GM12878 (cell line): ENCODE data around the gene PSMD11. TPM values are rescaled to one million over a fixed set of nuclear protein-coding genes. Genes with fewer than 3 reads are reported as not detected.

Source experiments
- BMI1 ChIP-seq: fragments of 450-650 bp; IDR thresholded peaks from 2 replicates; pipeline ENCODE4 v1.6.1; 2016; ENCODE audit warnings: mild to moderate bottlenecking, moderate library complexity, borderline replicate concordance
- CBX3 ChIP-seq: fragments of 200-600 bp; sonication (generic); IDR thresholded peaks from 2 replicates; pipeline ENCODE4 v1.6.1; 2016; ENCODE audit warnings: low read depth, borderline replicate concordance
- EP300 ChIP-seq, 2 experiments: fragments of 150-350 bp in 1 of 2; IDR thresholded peaks; 2 replicates each; pipeline ENCODE4 v1.6.1; 2011 to 2012; ENCODE audit warnings: low read depth in 2 of 2, low read length in 2 of 2, borderline replicate concordance in 1 of 2, improper control_type of control experiment in 1 of 2, inconsistent platforms in 1 of 2; ENCODE audit not compliant: control insufficient read depth in 1 of 2
- FOXM1 ChIP-seq: IDR thresholded peaks from 2 replicates; pipeline ENCODE4 v1.6.1; 2012; ENCODE audit warnings: low read depth, mild to moderate bottlenecking, inconsistent platforms, low read length, moderate library complexity
- JUND ChIP-seq: IDR thresholded peaks from 2 replicates; pipeline ENCODE4 v1.6.1; 2012; ENCODE audit warnings: low read depth, mild to moderate bottlenecking, low read length, improper control_type of control experiment, moderate library complexity
- LARP7 ChIP-seq: fragments of 450-650 bp; IDR thresholded peaks from 2 replicates; pipeline ENCODE4 v1.6.1; 2017; ENCODE audit warnings: mild to moderate bottlenecking
- MAX ChIP-seq: IDR thresholded peaks from 2 replicates; pipeline ENCODE4 v1.6.1; 2012; ENCODE audit warnings: low read depth, low read length, improper control_type of control experiment
- NFIC ChIP-seq: IDR thresholded peaks from 2 replicates; pipeline ENCODE4 v1.6.1; 2012; ENCODE audit warnings: low read depth, mild to moderate bottlenecking, inconsistent platforms, low read length, moderate library complexity
- PML ChIP-seq: IDR thresholded peaks from 2 replicates; pipeline ENCODE4 v1.6.1; 2012; ENCODE audit warnings: low read length, inconsistent platforms
- POU2F2 ChIP-seq: IDR thresholded peaks from 3 replicates; pipeline ENCODE4 v1.6.1; 2011; ENCODE audit warnings: low read depth, mild to moderate bottlenecking, low read length, borderline replicate concordance
- RAD51 ChIP-seq: fragments of 450-650 bp; IDR thresholded peaks from 2 replicates; pipeline ENCODE4 v1.6.1; 2016; ENCODE audit warnings: moderate library complexity, mild to moderate bottlenecking, inconsistent platforms
- RUNX3 ChIP-seq: IDR thresholded peaks from 2 replicates; pipeline ENCODE4 v1.6.1; 2012; ENCODE audit warnings: low read length, inconsistent platforms
- SMC3 ChIP-seq: IDR thresholded peaks from 2 replicates; pipeline ENCODE4 v1.6.1; 2011; ENCODE audit warnings: low read length, improper control_type of control experiment, borderline replicate concordance
- TARDBP ChIP-seq: IDR thresholded peaks from 2 replicates; pipeline ENCODE4 v1.6.1; 2016; ENCODE audit warnings: borderline replicate concordance
- TCF12 ChIP-seq: IDR thresholded peaks from 2 replicates; pipeline ENCODE4 v1.6.1; 2011; ENCODE audit warnings: low read depth, mild to moderate bottlenecking, low read length
- ZNF217 ChIP-seq: fragments of 450-650 bp; IDR thresholded peaks from 2 replicates; pipeline ENCODE4 v1.6.1; 2017; ENCODE audit warnings: antibody characterized with exemption, mild to moderate bottlenecking
- ZNF24 ChIP-seq: fragments of 450-650 bp; IDR thresholded peaks from 2 replicates; pipeline ENCODE4 v1.6.1; 2017; ENCODE audit warnings: antibody characterized with exemption, mild to moderate bottlenecking
- polyA plus RNA-seq, 11 experiments: library from polyadenylated mRNA; depleted of rRNA in 4 of 11; unstranded in 6 of 11; stranded (reverse) in 5 of 11; fragments of >200 nt; fragmentation: Nextera tagmentation in 4 of 11; fragmentation: Illumina TruSeq in 1 of 11; extraction: Ambion mirVana in 4 of 11; extraction: Trizol in 1 of 11; gene quantifications; 1 replicate in 1 of 11; 2 replicates in 10 of 11; pipeline versions ENCODE4 v1.2.1 to v1.2.3, GENCODE V29; 2011 to 2016; ENCODE audit warnings: inconsistent platforms in 2 of 11, missing spikeins in 2 of 11, low read depth in 1 of 11
- total RNA-seq, 4 experiments: library from RNA; depleted of rRNA in 3 of 4; stranded (reverse); fragments of >200 nt in 3 of 4; fragmentation: Illumina TruSeq in 1 of 4; extraction: Trizol in 1 of 4; gene quantifications; 2 replicates each; pipeline versions ENCODE4 v1.2.1 to v1.2.3, GENCODE V29; 2013 to 2021
- TF ChIP-seq, protein P1 (sequence below): fragments of 450-650 bp; formaldehyde crosslinking; IDR thresholded peaks from 2 replicates; pipeline ENCODE4 v1.5.0; 2022; ENCODE audit warnings: mild to moderate bottlenecking, missing genetic modification characterization
- TF ChIP-seq, protein P2 (sequence below): IDR thresholded peaks from 2 replicates; pipeline ENCODE4 v1.6.1; 2011; ENCODE audit warnings: low read depth, low read length, improper control_type of control experiment, borderline replicate concordance
- TF ChIP-seq, protein P3 (sequence below): IDR thresholded peaks from 2 replicates; pipeline ENCODE4 v1.6.1; 2012; ENCODE audit warnings: mild to moderate bottlenecking, low read depth, low read length

The PSMD11 gene
- total and polyA plus RNA-seq, 10 of the 15 experiments (the other 5 are each of a cell fraction or from before 2014, with no cell fraction given), result 84.1 to 319 (median 120) TPM

- TF ChIP-seq, protein P1, sequence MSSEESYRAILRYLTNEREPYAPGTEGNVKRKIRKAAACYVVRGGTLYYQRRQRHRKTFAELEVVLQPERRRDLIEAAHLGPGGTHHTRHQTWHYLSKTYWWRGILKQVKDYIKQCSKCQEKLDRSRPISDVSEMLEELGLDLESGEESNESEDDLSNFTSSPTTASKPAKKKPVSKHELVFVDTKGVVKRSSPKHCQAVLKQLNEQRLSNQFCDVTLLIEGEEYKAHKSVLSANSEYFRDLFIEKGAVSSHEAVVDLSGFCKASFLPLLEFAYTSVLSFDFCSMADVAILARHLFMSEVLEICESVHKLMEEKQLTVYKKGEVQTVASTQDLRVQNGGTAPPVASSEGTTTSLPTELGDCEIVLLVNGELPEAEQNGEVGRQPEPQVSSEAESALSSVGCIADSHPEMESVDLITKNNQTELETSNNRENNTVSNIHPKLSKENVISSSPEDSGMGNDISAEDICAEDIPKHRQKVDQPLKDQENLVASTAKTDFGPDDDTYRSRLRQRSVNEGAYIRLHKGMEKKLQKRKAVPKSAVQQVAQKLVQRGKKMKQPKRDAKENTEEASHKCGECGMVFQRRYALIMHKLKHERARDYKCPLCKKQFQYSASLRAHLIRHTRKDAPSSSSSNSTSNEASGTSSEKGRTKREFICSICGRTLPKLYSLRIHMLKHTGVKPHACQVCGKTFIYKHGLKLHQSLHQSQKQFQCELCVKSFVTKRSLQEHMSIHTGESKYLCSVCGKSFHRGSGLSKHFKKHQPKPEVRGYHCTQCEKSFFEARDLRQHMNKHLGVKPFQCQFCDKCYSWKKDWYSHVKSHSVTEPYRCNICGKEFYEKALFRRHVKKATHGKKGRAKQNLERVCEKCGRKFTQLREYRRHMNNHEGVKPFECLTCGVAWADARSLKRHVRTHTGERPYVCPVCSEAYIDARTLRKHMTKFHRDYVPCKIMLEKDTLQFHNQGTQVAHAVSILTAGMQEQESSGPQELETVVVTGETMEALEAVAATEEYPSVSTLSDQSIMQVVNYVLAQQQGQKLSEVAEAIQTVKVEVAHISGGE (CRISPR knock-in tag), result no peak
- no peak for TF ChIP-seq ZNF24
- no peak for TF ChIP-seq ZNF217
- TF ChIP-seq EP300 (IDR thresholded peaks at IDR 0.05; ENCODE audit: borderline replicate concordance in 1 of 2, control insufficient read depth in 1 of 2, low read depth in 2 of 2, low read length in 2 of 2), result no peak
- TF ChIP-seq SMC3, result 0 out of 2 replicates have a peak, but pooled peaks have one; percentile 10
- TF ChIP-seq LARP7, result peak; percentile 42
- TF ChIP-seq RUNX3, result no peak
- no peak for TF ChIP-seq TARDBP
- 0 out of 2 replicates have a peak, but pooled peaks have one; percentile 29 for TF ChIP-seq MAX
- TF ChIP-seq, protein P2, sequence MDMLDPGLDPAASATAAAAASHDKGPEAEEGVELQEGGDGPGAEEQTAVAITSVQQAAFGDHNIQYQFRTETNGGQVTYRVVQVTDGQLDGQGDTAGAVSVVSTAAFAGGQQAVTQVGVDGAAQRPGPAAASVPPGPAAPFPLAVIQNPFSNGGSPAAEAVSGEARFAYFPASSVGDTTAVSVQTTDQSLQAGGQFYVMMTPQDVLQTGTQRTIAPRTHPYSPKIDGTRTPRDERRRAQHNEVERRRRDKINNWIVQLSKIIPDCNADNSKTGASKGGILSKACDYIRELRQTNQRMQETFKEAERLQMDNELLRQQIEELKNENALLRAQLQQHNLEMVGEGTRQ, result no peak
- TF ChIP-seq PML, result no peak
- TF ChIP-seq POU2F2, result no peak
- TF ChIP-seq NFIC, result no peak
- no peak for TF ChIP-seq JUND
- TF ChIP-seq, protein P3, sequence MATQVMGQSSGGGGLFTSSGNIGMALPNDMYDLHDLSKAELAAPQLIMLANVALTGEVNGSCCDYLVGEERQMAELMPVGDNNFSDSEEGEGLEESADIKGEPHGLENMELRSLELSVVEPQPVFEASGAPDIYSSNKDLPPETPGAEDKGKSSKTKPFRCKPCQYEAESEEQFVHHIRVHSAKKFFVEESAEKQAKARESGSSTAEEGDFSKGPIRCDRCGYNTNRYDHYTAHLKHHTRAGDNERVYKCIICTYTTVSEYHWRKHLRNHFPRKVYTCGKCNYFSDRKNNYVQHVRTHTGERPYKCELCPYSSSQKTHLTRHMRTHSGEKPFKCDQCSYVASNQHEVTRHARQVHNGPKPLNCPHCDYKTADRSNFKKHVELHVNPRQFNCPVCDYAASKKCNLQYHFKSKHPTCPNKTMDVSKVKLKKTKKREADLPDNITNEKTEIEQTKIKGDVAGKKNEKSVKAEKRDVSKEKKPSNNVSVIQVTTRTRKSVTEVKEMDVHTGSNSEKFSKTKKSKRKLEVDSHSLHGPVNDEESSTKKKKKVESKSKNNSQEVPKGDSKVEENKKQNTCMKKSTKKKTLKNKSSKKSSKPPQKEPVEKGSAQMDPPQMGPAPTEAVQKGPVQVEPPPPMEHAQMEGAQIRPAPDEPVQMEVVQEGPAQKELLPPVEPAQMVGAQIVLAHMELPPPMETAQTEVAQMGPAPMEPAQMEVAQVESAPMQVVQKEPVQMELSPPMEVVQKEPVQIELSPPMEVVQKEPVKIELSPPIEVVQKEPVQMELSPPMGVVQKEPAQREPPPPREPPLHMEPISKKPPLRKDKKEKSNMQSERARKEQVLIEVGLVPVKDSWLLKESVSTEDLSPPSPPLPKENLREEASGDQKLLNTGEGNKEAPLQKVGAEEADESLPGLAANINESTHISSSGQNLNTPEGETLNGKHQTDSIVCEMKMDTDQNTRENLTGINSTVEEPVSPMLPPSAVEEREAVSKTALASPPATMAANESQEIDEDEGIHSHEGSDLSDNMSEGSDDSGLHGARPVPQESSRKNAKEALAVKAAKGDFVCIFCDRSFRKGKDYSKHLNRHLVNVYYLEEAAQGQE, result no peak
- no peak for TF ChIP-seq TCF12
- no peak for TF ChIP-seq BMI1
- no peak for TF ChIP-seq RAD51
- TF ChIP-seq FOXM1, result no peak
- no peak for TF ChIP-seq CBX3
Measured at GRCh38 chr17:32487473-32488176, 43.3 kb downstream of the PSMD11 start (continued).
